SW 1271 (cell line): ENCODE measurements around the gene POLD1.
A peak's percentile ranks its signal among the peaks of the same experiment; 100 is the strongest.

ENCODE experiments used
- DNase-seq, 2 experiments: peaks; one replicate each; lab custom pipeline; 2025; lab: John Stamatoyannopoulos, UW

The POLD1 gene

DNA sequence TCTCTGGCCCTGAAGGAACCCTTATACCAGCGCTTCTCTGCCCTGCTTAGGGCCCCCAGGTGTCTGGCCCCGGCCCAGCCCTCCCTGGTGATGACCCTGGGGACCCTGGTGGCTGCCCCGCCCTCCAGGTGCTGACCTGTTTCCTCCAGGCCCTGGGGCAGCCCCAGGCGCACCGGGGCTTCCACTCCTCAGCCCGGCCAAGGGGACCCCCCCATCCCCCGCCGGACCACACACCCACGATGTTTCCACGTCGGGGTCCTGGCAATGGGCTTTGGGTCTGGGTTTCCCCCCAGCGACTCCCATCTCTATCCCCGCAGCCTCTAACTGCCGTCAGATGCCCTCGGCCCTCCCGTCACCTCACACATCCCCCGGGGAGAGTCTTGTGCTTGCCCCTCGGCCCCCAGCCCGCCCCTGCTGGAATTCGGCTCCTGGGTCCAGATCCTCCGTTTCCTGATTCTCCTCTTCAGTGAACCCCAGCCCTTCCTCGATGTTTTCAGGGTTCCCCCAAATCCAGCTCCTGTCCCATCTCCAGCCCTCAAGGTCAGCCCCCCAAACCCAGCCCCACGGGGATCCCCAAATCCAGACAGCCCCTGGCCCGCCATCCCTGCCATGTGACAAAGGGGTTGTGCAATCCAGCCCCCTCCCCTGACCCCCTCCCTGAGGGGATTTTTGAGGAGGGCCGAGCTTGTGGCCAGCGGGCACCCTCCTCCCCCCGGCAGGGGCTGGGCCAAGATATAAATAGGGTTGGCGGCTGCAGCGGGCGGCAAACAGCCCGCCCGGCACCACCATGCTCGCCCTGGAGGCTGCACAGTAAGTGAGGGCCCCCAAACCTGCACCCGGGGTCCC is 34.3 kb downstream of the POLD1 start, which contains the start of gene SPIB:
Gene SPIB (plus strand): TSS at position 763 of the 846 bp plus-strand sequence. CDS start 25 bp downstream, at position 788.
- DNase-seq = no peak

DNA sequence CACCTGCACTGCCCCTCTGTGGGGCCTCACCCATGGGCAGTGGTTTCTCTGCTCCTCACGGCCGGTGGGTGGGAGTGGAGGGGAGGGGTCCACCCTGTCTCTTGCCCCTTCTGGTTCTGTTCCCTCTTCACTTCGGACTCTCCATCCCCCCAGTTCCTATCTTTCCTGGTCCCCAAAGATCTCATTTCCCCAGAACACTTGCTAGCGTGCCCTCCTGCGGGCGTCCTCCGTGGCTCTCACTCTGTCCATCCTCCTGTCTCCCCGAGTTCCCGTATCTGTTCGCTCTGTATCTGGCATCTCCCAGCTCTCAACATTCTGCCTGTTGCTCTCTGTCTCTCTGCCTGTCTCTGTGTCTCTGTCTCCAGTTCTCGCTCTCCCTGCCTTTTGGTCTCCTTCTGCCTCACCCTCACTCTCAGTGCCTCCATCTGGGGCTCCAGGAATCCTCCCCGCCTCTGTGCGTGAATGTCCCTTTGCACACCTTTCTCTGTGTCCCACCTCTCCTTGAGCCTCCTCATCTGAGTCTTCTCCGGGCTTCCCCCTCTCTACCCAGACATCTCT is 35.0 kb downstream of the POLD1 start:
- DNase-seq = no peak

DNA sequence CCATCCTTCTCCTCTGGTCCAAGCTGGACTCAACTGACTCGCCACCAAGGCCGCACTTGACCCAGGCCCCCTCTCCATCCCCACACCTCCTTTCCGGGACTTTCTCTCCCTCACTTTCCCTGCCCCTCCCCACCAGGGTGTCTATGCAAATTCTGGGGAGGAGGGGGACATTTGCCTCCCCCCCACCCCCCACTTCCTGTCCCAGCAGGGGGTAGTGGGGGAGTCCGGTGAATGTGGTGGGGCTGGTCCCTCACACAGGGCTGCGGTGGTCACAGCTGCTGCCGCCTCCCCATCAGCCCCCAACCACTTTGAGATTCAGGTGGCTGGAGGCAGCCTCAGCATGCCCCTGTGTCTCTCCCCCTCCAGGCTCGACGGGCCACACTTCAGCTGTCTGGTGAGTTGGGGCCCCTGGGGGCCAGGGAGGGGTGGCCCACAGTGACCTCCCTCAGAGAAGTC is 35.5 kb downstream of the POLD1 start:
- no peak for DNase-seq

DNA sequence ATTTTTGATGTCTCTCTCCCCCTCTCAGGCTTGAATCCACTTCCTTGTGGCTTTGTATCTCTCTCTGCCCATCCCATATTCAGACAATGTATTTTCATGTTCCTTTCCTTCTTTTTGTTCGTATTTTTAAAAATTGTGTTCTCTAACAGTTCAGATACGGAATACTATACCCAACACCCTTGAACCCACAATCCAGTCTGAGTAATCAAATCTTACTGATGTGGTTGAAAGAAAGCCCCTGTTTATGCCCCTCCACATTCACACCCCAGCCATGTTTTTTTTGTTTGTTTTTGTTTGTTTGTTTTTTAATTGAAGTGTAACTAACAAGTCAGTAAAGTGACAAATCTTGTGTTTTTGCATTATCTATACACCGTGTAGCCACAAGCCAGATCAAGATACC is 36.0 kb downstream of the POLD1 start:
- no peak for DNase-seq

DNA sequence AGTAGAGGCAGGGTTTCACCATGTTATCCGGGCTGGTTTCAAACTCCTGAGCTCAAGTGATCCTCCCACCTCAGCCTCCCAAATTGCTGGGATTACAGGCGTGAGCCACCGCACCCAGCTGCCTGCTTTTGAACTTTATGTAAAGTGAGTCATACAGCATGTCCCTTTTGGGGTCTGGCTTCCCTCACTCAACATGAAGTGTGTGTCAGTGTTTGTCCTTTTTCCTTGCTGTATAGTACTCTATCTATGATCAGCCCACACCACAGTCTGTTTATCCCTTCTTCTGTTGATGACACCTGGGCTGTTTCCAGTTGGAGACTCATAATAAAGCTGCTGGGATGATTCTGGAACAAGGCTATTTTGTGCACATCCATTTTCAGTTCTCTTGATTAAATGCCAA is 36.7 kb downstream of the POLD1 start:
- no peak for DNase-seq

DNA sequence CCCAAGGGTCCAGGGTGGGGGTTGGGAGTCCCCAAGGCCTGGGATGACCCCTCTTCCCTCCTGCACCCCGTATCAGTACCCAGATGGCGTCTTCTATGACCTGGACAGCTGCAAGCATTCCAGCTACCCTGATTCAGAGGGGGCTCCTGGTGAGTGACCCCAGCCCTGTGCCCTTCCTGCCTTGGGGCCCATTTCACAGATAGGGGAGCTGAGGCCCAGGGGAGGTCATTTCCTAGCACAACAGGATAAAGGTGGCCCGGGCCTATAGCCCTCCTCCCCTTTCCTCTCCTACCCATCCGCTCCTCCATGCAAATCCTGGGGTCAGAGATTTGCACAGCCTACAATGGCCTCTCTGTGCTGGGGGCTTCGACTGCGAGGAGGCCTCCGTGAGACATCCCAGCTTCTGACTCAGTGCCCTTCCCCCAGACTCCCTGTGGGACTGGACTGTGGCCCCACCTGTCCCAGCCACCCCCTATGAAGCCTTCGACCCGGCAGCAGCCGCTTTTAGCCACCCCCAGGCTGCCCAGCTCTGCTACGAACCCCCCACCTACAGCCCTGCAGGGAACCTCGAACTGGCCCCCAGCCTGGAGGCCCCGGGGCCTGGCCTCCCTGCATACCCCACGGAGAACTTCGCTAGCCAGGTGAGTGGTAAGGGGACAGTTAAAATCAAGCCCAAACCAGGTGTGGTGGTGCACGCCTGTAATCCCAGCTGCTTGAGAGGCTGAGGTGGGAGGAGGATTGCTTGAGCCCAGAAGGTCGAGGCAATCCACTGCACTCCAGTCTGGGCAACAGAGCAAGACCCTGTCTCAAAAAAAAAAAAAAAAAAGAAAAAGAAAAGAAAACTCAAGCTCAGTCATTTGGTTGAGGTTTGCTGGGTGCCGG is 38.5 kb downstream of the POLD1 start:
- DNase-seq = no peak

DNA sequence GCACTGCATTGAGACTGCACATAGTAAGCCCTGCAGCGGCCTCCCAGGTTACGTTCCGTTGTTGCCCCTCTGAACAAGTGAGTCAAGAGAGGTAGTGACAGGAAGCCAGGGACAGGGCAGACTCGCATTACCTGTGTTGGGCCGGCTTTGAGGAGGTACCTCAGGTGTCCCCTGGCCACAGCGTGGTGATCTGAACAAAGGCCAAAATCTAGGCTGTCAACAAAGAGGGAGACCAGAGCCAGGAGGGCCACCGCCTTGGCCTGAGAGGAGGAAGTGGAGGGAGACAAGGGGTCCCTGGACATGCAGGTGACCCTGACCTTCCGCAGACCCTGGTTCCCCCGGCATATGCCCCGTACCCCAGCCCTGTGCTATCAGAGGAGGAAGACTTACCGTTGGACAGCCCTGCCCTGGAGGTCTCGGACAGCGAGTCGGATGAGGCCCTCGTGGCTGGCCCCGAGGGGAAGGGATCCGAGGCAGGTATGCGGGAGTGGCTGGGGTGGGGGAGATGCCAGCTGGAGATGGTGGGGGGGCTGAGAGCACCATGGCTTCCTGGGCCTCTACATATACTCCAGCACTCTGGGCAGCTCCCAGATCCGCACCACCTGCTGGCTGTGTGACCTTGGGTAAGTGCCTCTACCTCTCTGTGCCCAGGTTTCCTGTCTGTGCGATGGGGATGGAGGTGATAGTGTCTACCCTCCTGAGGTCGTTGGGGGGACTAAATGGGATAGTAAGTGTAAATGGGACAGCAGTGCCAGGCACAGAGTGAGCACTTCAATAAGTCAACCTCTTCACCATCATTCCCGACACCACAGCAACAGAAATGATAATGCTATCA is 39.3 kb downstream of the POLD1 start:
- no peak for DNase-seq

DNA sequence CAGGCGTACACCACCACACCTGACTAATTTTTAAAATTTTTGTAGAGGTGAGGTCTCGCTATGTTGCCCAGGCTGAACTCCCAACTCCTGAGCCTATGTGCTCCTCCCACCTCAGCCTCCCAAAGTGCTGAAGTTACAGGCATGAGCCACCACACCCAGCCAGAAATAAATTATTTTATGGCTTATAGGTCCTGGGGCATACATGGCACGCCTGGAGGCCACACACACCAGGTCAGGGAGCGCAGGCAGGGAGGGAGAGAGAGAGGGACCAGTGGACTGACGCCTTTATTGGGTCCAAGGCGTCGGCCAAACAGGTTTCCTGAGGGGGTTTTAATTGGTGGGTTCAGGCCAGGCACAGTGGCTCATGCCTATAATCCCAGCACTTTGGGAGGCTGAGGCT is 41.4 kb downstream of the POLD1 start:
- no peak for DNase-seq

DNA sequence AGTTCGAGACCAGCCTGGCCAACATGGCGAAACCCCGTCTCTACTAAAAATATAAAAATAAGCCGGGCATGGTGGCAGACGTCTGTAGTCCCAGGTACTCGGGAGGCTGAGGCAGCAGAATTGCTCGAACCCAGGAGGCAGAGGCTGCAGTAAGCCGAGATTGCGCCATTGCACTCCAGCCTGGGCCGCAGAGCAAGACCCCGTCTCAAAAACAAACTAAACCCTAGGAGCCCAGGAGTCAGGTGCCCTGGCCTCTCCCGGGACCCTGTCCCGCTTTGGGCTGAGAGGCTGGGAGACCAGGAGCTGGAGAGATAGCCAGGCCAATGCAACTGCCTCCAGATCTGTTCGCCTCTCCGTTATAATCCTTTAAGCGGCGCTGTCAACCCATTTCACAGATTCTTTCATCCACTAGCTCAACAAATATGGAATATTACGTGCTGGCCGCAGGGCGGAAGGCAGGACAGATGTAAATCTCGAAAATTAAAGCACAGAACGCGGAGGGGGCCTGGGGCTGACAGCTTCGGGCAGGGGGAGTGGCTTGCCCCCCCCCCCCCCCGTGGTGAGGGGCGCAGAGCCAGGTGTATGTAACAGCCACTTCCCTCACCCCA is 43.3 kb downstream of the POLD1 start:
- DNase-seq = no peak

DNA sequence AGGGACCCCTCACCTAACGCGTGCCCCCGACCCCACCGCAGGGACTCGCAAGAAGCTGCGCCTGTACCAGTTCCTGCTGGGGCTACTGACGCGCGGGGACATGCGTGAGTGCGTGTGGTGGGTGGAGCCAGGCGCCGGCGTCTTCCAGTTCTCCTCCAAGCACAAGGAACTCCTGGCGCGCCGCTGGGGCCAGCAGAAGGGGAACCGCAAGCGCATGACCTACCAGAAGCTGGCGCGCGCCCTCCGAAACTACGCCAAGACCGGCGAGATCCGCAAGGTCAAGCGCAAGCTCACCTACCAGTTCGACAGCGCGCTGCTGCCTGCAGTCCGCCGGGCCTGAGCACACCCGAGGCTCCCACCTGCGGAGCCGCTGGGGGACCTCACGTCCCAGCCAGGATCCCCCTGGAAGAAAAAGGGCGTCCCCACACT is 43.9 kb downstream of the POLD1 start:
- DNase-seq = no peak

DNA sequence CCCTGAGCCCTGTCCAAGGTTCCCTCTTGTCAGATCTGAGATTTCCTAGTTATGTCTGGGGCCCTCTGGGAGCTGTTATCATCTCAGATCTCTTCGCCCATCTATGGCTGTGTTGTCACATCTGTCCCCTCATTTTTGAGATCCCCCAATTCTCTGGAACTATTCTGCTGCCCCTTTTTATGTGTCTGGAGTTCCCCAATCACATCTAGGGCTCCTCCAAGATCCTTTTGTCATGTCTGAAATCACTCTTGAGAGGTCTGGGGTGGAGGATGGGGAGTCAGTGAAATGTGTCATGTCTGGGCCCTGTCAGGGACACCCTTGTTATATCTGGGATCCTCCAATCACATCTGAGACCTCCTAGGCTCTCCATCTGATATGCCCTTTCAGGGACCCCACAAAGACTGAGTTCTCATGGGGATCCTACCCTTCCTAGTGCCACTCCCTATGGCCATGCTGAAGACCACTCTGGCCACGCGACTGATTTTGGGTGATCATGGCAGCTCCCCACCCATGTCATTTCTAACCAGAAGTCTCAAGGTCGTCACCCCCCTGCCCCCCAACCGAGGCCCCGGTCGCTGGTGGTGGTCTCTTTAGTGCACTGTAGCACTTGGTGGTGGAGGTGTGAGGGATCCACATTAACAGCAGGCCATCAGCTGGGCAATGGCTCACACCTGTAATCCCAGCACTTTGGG is 44.8 kb downstream of the POLD1 start:
- no peak for DNase-seq

DNA sequence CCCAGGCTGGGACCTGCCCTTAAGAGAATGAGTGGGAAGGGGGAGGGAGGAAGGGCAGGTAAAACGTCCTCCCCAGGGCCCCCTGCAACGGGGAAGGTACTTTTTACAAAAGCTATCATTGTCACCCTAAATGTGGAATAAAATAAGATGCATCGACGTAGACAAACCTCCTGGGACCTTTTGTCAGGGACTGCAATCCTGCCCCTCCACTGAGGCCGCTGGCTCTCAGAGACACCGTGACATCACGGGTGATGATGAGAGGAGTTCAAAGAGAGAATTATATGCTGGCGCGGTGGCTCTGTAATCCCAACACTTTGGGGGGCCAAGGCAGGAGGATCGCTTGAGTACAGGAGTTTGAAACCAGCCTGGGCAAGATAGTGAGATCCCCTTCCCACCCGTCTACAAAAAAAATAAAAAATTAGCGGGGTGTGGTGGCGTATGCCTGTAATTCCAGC is 46.8 kb downstream of the POLD1 start:
- DNase-seq = no peak

DNA sequence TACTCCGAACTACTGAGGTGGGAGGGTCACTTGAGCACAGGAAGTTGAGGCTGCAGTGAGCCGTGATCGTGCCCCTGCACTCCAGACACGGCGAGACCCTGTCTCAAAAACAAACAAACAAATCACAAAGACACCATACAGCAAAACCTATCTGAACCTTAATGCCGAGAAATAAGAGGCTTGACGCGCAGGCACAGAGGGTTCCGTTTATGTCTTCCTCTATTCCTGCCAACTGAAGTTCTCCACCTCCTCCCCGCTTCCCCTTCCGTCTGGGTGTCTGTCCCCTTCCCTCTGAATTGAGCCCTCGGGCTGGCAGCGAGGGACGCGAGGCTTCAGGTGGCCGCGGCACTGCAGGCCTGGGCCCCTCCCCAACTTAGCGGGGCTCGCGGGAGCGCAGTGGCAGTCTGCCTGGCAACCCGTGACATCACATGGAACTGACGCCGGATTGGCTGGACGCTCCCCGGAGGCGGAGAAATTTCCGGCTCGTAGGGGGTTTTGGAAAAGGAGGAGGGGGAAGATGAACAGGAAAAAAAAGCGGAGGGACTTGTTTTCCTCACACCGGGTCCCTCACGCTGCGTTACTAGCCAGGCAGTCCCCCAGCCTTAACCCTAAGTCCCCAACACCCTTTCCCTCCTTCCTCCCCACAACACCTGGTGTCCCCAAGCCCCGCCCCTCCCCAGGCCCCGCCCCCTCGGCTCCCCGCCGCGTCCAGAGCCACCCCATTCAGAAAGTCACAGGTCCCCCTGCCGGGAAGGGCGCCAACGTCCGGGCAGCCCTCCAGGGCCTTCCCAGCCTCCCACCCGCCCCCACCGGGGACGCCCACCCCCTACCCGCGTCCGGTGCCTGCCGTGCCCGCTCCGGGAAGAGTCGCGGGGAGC is 47.4 kb downstream of the POLD1 start:
- DNase-seq = peak in 1 of 2 experiments; percentile 12

DNA sequence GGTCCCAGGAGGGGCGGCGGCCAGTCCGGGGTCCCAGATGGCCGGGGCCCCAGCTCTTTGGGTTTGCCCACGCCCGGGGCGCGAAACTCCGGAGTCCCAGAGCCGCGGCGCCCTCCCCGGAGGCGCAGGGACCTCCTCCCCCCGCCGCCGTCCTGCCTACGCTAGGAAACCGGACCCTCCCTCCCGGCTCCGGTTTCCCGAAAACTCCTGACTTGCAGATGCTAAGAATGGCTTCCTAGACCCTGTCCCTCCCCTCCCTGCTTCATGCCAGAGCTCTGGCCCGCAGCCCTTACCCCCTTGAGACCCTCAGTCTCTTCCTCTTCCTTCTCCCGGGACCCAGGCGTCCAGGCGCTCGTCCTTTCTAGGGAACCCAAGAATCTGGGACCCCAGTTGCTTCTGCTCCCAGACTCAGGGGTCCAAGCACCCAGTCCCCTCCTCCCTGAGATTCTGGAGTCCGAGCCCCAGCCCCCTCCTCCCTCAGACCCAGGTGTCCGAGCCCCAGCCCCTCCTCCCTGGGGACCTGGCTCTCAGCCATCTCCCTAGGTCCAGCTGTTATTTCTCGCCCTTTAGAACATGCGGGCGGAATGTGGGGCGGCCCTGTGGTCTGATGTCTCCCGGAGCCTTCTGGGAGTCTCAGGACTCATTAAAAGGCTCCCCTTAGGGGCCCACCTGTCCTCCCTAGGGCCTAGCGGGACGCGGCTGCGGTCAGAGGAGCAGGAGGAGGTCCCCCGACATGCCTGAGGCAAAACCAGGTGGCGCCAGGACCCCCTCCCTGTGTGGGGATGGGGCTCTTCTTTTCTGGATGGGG is 48.3 kb downstream of the POLD1 start, which contains the start of gene MYBPC2:
Gene MYBPC2 (plus strand): TSS at position 672 of the 808 bp plus-strand sequence. CDS start 62 bp downstream, at position 734.
- no peak for DNase-seq

DNA sequence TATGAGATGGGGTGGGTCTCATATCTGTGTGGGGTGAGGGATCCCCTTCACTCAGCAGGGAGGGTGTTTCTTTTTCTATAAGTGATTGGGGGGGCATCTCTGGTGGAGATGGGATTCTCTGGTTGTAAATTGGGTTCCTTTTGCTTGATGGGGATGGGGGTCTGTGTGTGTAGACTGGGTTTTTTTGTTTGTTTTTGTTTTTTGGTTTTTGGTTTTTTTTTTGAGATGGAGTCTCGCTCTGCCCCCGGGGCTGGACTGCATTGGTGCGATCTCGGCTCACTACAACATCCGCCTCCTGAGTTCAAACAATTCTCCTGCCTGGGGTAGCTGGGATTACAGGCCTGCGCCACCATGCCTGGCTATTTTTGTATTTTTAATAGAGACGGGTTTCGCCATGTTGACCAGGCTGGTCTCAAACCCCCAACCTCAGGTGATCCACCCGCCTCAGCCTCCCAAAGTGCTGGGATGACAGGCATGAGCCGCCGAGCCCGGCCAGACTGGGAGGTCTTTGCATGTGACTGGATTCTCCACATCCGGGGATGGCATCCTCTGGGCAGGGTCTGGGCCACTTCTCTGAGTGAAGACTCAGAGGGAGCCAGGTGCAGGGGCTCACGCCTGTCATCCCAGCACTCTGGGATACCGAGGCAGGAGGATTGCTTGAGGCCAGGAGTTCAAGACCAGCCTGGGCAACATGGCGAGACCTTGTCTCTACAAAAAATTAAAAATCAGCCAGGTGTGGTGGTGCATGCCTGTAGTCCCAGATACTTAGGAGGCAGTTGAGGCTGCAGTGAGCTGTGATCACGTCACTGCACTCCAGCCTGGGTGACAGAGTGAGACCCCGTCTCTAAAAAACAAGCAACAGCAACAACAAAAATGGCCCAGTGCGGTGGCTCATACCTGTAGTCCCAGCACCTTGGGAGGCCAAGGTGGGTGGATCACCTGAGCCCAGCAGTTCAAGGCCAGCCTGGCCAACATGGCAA is 49.3 kb downstream of the POLD1 start:
- DNase-seq = no peak

DNA sequence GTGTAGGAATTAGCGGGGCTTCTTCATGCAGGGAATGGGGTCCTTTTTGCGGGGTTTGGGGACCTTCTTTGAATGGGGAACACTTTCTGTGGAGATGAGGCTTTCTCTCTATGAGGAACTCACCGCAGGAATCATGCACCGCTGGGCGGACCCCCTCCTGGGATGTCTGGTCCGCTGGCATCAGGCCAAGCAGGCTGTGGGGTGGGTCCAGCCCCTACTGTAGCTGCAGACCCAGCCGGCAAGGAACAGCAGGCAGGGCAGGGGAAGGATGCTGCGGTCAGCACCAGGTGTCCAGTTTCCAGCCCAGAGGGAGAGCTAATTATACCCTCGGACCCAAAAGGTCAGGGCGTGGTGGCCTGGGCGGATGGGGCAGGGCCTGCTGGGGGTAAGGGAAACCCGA is 50.4 kb downstream of the POLD1 start:
- no peak for DNase-seq

DNA sequence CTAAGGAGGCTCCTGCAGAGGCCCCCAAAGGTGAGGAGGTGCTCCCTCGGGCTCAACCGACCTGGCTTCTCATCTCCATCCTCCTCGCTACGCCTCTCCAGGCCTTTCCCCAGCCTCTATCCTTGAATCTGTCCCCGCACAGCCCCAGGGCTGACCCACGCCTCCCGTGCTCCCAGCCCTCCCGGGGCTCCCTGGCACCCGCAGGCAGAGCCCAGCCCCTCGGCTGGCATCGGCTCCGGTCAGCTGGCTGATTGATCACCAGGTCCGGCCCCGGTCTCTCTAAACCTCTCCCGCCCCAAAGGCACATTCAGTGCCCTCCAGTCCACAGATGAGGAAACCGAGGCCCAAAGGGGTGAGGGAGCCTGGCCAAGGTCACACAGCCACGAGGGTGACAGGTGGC is 51.1 kb downstream of the POLD1 start:
- DNase-seq = no peak
